H1 (cell line): ENCODE results near the gene ARHGEF4. TPM values are rescaled to one million over a fixed set of nuclear protein-coding genes. Genes with fewer than 3 reads are reported as not detected.

Source experiments
- CTCF ChIA-PET: fragments of 300-600 bp; sonication (Branson Sonifier 250); formaldehyde crosslinking; loops from one replicate; lab custom pipeline; 2021; ENCODE audit not compliant: partially characterized antibody; lab: Charles Lee
- POLR2A ChIA-PET: fragments of 300-600 bp; sonication (Branson Sonifier 250); formaldehyde crosslinking; loops from one replicate; lab custom pipeline; 2021; ENCODE audit warnings: inconsistent platforms; ENCODE audit not compliant: partially characterized antibody; lab: Charles Lee
- DNase-seq, 2 experiments: peaks; one replicate each; pipeline versions ENCODE4 v3.0.0 to v3.0.0-alpha.2; 2010 to 2022; ENCODE audit warnings: low spot score in 2 of 2, low read depth in 1 of 2, mixed read lengths in 1 of 2
- FAIRE-seq: peaks from 2 replicates; lab custom pipeline; 2011; peaks lifted over from hg19 to GRCh38; lab: Jason Lieb, UNC
- H2AFZ ChIP-seq: 2 replicates; pipeline ENCODE4 v1.8.1; 2012; ENCODE audit warnings: low read length, inconsistent platforms
- H2AK5ac ChIP-seq: 2 replicates; pipeline ENCODE4 v1.6.1; 2013; ENCODE audit warnings: low read depth, low read length
- H2BK120ac ChIP-seq: replicated peaks from 2 replicates; pipeline ENCODE3; 2013; ENCODE audit warnings: low read depth, low read length, inconsistent platforms
- H2BK12ac ChIP-seq: 2 replicates; pipeline ENCODE4 v1.6.1; 2013; ENCODE audit warnings: low read depth, low read length
- H2BK15ac ChIP-seq: 2 replicates; pipeline ENCODE4 v1.6.1; 2013; ENCODE audit warnings: low read length
- H2BK20ac ChIP-seq: 2 replicates; pipeline ENCODE4 v1.6.1; 2013; ENCODE audit warnings: low read length
- H2BK5ac ChIP-seq: 2 replicates; pipeline ENCODE4 v1.6.1; 2013; ENCODE audit warnings: low read depth, low read length
- H3K14ac ChIP-seq: 2 replicates; pipeline ENCODE4 v1.6.1; 2013; ENCODE audit warnings: inconsistent platforms; ENCODE audit not compliant: insufficient read length
- H3K18ac ChIP-seq: 2 replicates; pipeline ENCODE4 v1.6.1; 2013; ENCODE audit warnings: low read length; ENCODE audit errors: extremely low read depth
- H3K23ac ChIP-seq: 2 replicates; pipeline ENCODE4 v1.6.1; 2013; ENCODE audit warnings: inconsistent platforms; ENCODE audit not compliant: insufficient read length
- H3K23me2 ChIP-seq: 2 replicates; pipeline ENCODE4 v1.6.1; 2013; ENCODE audit warnings: low read depth, low read length
- H3K27ac ChIP-seq: 2 replicates; pipeline ENCODE4 v1.6.1; 2011; ENCODE audit warnings: low read depth, low read length, inconsistent platforms
- H3K27me3 ChIP-seq, 4 experiments: replicated peaks in 1 of 4; 1 replicate in 1 of 4; 2 replicates in 3 of 4; pipeline versions ENCODE4 v1.6.1 to v1.8.1; 2011 to 2013; ENCODE audit warnings: low read length in 3 of 4, mild to moderate bottlenecking in 3 of 4, inconsistent platforms in 2 of 4, mixed read lengths in 2 of 4, moderate library complexity in 1 of 4; ENCODE audit not compliant: control insufficient read depth in 3 of 4, insufficient read depth in 3 of 4; ENCODE audit errors: extremely low read depth in 1 of 4
- H3K36me3 ChIP-seq, 4 experiments: 2 replicates each; pipeline versions ENCODE4 v1.6.1 to v1.8.1; 2011 to 2013; ENCODE audit warnings: mild to moderate bottlenecking in 4 of 4, low read length in 3 of 4, moderate library complexity in 2 of 4, control low read depth in 1 of 4, inconsistent platforms in 1 of 4; ENCODE audit not compliant: insufficient read depth in 4 of 4, control insufficient read depth in 2 of 4
- H3K4ac ChIP-seq: replicated peaks from 2 replicates; pipeline ENCODE3; 2013; ENCODE audit warnings: low read length, low read depth, mixed read lengths, inconsistent platforms; ENCODE audit not compliant: insufficient read length
- H3K4me1 ChIP-seq, 4 experiments: replicated peaks in 1 of 4; 1 replicate in 1 of 4; 2 replicates in 3 of 4; pipeline versions ENCODE4 v1.6.1 to v1.8.1; 2011 to 2013; ENCODE audit warnings: low read length in 3 of 4, inconsistent platforms in 2 of 4, mixed read lengths in 1 of 4; ENCODE audit not compliant: insufficient read depth in 4 of 4, control insufficient read depth in 3 of 4
- H3K4me2 ChIP-seq, 2 experiments: 2 replicates each; pipeline versions ENCODE4 v1.6.1 to v1.8.1; 2011 to 2013; ENCODE audit warnings: low read depth in 2 of 2, low read length in 2 of 2, control low read depth in 1 of 2, inconsistent platforms in 1 of 2, mild to moderate bottlenecking in 1 of 2; ENCODE audit not compliant: insufficient read depth in 1 of 2
- H3K4me3 ChIP-seq, 4 experiments: fragments of 200-600, 300-600 bp in 1 of 4; sonication (generic), shearing (Covaris generic), sonication (Bioruptor Twin) in 1 of 4; 2 replicates each; pipeline versions ENCODE4 v1.5.1 to v1.8.1; 2011 to 2016; ENCODE audit warnings: low read length in 4 of 4, low read depth in 3 of 4, control low read depth in 2 of 4, inconsistent platforms in 2 of 4, mild to moderate bottlenecking in 2 of 4, mixed read lengths in 1 of 4, moderate library complexity in 1 of 4; ENCODE audit not compliant: insufficient read depth in 2 of 4; ENCODE audit errors: extremely low read depth in 1 of 4
- H3K56ac ChIP-seq: replicated peaks from 2 replicates; pipeline ENCODE3; 2013; ENCODE audit warnings: low read depth, mild to moderate bottlenecking, mixed read lengths, low read length, inconsistent platforms; ENCODE audit not compliant: insufficient read length
- H3K79me1 ChIP-seq: 2 replicates; pipeline ENCODE4 v1.6.1; 2013; ENCODE audit warnings: low read depth, low read length, control low read depth
- H3K79me2 ChIP-seq, 2 experiments: 2 replicates each; pipeline versions ENCODE4 v1.6.1 to v1.8.1; 2012 to 2013; ENCODE audit warnings: low read length in 2 of 2, mild to moderate bottlenecking in 2 of 2, inconsistent platforms in 1 of 2; ENCODE audit not compliant: insufficient read depth in 2 of 2, control insufficient read depth in 1 of 2
- H3K9ac ChIP-seq, 4 experiments: replicated peaks in 1 of 4; 1 replicate in 1 of 4; 2 replicates in 3 of 4; pipeline versions ENCODE4 v1.6.1 to v1.8.1; 2011 to 2013; ENCODE audit warnings: low read depth in 3 of 4, low read length in 3 of 4, control low read depth in 2 of 4, mild to moderate bottlenecking in 2 of 4, moderate library complexity in 2 of 4, inconsistent platforms in 1 of 4; ENCODE audit errors: extremely low read depth in 1 of 4
- H3K9me3 ChIP-seq, 2 experiments: 2 replicates each; pipeline versions ENCODE4 v1.6.1 to v1.8.1; 2012 to 2013; ENCODE audit warnings: mild to moderate bottlenecking in 2 of 2, moderate library complexity in 2 of 2, control low read depth in 1 of 2, inconsistent platforms in 1 of 2, low read depth in 1 of 2, low read length in 1 of 2, mixed read lengths in 1 of 2; ENCODE audit not compliant: insufficient read depth in 2 of 2
- H4K20me1 ChIP-seq, 2 experiments: replicated peaks in 1 of 2; 2 replicates each; pipeline versions ENCODE3 to v1.8.1; 2011 to 2013; ENCODE audit warnings: inconsistent platforms in 2 of 2, low read length in 2 of 2, mild to moderate bottlenecking in 1 of 2; ENCODE audit not compliant: insufficient read depth in 2 of 2, control insufficient read depth in 1 of 2
- H4K5ac ChIP-seq: 2 replicates; pipeline ENCODE4 v1.6.1; 2013; ENCODE audit warnings: low read length, low read depth, mixed read lengths, inconsistent platforms; ENCODE audit not compliant: insufficient read length
- H4K8ac ChIP-seq: 2 replicates; pipeline ENCODE4 v1.8.0; 2013; ENCODE audit warnings: mild to moderate bottlenecking, moderate library complexity, low read length, inconsistent platforms; ENCODE audit not compliant: insufficient read depth; ENCODE audit errors: extremely low read depth
- H4K91ac ChIP-seq: replicated peaks from 2 replicates; pipeline ENCODE3; 2013; ENCODE audit warnings: low read length, mixed read lengths, inconsistent platforms; ENCODE audit not compliant: insufficient read length
- MAFK ChIP-seq: IDR thresholded peaks from 2 replicates; pipeline ENCODE4 v1.6.1; 2012; ENCODE audit warnings: low read depth, mild to moderate bottlenecking, improper control_type of control experiment, low read length
- RAD21 ChIP-seq, 2 experiments: IDR thresholded peaks in 1 of 2; conservative IDR thresholded peaks in 1 of 2; 2 replicates each; pipeline ENCODE4 v1.6.1; 2011; ENCODE audit warnings: low read depth in 2 of 2, low read length in 2 of 2, improper control_type of control experiment in 1 of 2, inconsistent platforms in 1 of 2, mild to moderate bottlenecking in 1 of 2, moderate library complexity in 1 of 2
- WGBS, 2 experiments: shearing (Covaris generic) in 1 of 2; methylation state at CpG; one replicate each; pipeline versions ENCODE4 v1.1.6 to v1.1.7; 2013 to 2015; ENCODE audit warnings: low lambda C conversion rate in 2 of 2, mixed read lengths in 2 of 2, inconsistent platforms in 1 of 2, low coverage in 1 of 2, missing lambda C conversion rate in 1 of 2; ENCODE audit not compliant: insufficient replicate concordance in 2 of 2, insufficient coverage in 1 of 2, insufficient read length in 1 of 2; ENCODE audit errors: extremely low coverage in 1 of 2, missing lambda C conversion rate in 1 of 2; 5-methylcytosine and 5-hydroxymethylcytosine counted together
- polyA plus RNA-seq, 7 experiments: library from polyadenylated mRNA; depleted of rRNA in 3 of 7; stranded (reverse) in 5 of 7; unstranded in 2 of 7; fragments of >200 nt in 5 of 7; fragments of 200-250 nt in 2 of 7; gene quantifications; 1 replicate in 5 of 7; 2 replicates in 1 of 7; 4 replicates in 1 of 7; pipeline versions ENCODE4 v1.2.1 to v1.2.3, GENCODE V29; 2011 to 2013; ENCODE audit warnings: missing spikeins in 2 of 7, mixed read lengths in 2 of 7
- total RNA-seq: library from RNA; stranded (reverse); fragmentation: NEBNext Ultra II Directional; extraction: Animal tissue kit (Norgen Biotek cat#: 25700); gene quantifications from 2 replicates; pipeline ENCODE4 v1.2.1, GENCODE V29; 2021

The ARHGEF4 gene
- total and polyA plus RNA-seq, 2 of the 8 experiments (the other 6 are each of a cell fraction or from before 2014, with no cell fraction given) = 10.6 to 14.6 TPM

DNA sequence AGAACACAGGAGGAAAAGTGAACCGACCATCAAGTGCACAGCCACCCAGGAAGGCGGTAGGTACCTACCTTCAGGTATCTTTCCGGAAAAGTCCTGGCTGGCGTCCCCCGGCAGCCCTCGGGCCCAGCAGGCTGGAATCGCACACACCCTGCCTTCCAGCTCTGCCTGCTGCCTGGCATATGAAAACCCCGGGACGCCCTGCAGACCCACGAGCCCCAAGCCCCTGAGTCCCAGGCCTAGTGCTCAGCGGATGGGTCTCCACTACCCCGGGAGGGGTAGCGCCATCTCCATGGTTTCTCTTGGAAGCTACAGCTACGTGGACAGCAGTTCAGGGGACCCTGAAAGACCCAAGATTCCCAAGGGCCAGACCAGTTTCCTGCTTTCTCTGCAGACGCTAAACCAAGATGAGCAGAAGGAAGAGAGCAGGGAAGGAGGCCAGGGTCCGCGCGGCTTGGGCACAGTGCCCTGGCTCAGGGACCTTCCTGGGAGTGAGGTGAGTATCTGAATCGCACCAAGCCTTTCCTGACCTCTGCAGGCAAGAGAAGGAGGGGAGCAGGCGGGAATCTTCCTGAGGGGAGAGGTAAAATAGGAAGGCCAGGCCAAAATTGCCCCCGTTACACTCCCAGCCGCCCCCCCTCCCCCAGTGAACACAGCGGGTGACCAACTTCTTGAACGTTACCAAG is 80.4 kb downstream of the ARHGEF4 start:
- Histone ChIP-seq H2AK5ac (no peak overlapping the region), H2BK12ac (peak overlapping the region; percentile 76; the same call in 1 of the 2 replicates), H2BK15ac (peak overlapping the region; percentile 49; the same call in 1 of the 2 replicates), H3K9ac (no peak overlapping the region), H3K36me3 (no peaks in the 10 kb centered on the region), H3K4me3 (no peak overlapping the region), H2BK120ac (no peak overlapping the region), H3K14ac (no peak overlapping the region), H3K56ac (no peak overlapping the region), H3K79me2 (no peaks in the 10 kb centered on the region), H2BK5ac (no peak overlapping the region), H3K18ac (peak overlapping the region; percentile 21; the same call in 1 of the 2 replicates), H3K4ac (no peak overlapping the region), H3K27me3 (peaks cover 0 to 8% (median 0%) of the 10 kb centered on the region in 4 experiments; a peak in 2 of 7 replicates), H4K91ac (no peak overlapping the region), H3K23me2 (no peaks in the 10 kb centered on the region), H3K23ac (no peak overlapping the region), H3K79me1 (no peaks in the 10 kb centered on the region), H3K4me1 (peaks cover 0 to 11% (median 0%) of the 10 kb centered on the region in 4 experiments; a peak in 4 of 7 replicates), H3K27ac (no peak overlapping the region), H3K9me3 (no peaks in the 10 kb centered on the region), H2AFZ (no peak overlapping the region), H4K20me1 (no peaks in the 10 kb centered on the region), H4K5ac (no peak overlapping the region), H2BK20ac (no peak overlapping the region), H3K4me2 (no peak overlapping the region), H4K8ac (0 out of 2 replicates have a peak overlapping the region, but pooled peaks have one; percentile 43)
- CTCF ChIA-PET = interaction anchor here (1.2 to 2.2 kb wide), 4 partner anchors 35 to 118 kb away, joined by 5 to 6 read pairs (median 6); no protein-coding TSS in a partner anchor
- no peak for FAIRE-seq
- TF ChIP-seq RAD21 (IDR thresholded peaks at IDR 0.05 in 1 of 2, conservative IDR thresholded peaks at IDR 0.05 in 1 of 2; ENCODE audit: low read depth in 2 of 2, low read length in 2 of 2) (0 out of 4 replicates have a peak, but pooled peaks of 1 of the 2 experiments have one; percentile 7), MAFK (no peak)
- POLR2A ChIA-PET = interaction anchor here (0.9 kb wide), 1 partner anchor 26 kb away, joined by 3 read pairs; no protein-coding TSS in a partner anchor
- WGBS, 2 experiments = 89% methylated on average over 17 of the region's 24 CpGs; no CpG with 5 or more reads in 1 of the 2 experiments
- DNase-seq = peak in 1 of 2 experiments; percentile 45
